H1 (cell line): ENCODE data around the gene GUCY2C. TPM values are rescaled to one million over a fixed set of nuclear protein-coding genes. Genes with fewer than 3 reads are reported as not detected.

Source experiments
- CTCF ChIA-PET: fragments of 300-600 bp; sonication (Branson Sonifier 250); formaldehyde crosslinking; loops from one replicate; lab custom pipeline; 2021; ENCODE audit not compliant: partially characterized antibody; lab: Charles Lee
- POLR2A ChIA-PET: fragments of 300-600 bp; sonication (Branson Sonifier 250); formaldehyde crosslinking; loops from one replicate; lab custom pipeline; 2021; ENCODE audit warnings: inconsistent platforms; ENCODE audit not compliant: partially characterized antibody; lab: Charles Lee
- DNase-seq, 2 experiments: peaks; one replicate each; pipeline versions ENCODE4 v3.0.0 to v3.0.0-alpha.2; 2010 to 2022; ENCODE audit warnings: low spot score in 2 of 2, low read depth in 1 of 2, mixed read lengths in 1 of 2
- FAIRE-seq: peaks from 2 replicates; lab custom pipeline; 2011; peaks lifted over from hg19 to GRCh38; lab: Jason Lieb, UNC
- H2AFZ ChIP-seq: 2 replicates; pipeline ENCODE4 v1.8.1; 2012; ENCODE audit warnings: low read length, inconsistent platforms
- H2AK5ac ChIP-seq: 2 replicates; pipeline ENCODE4 v1.6.1; 2013; ENCODE audit warnings: low read depth, low read length
- H2BK120ac ChIP-seq: replicated peaks from 2 replicates; pipeline ENCODE3; 2013; ENCODE audit warnings: low read depth, low read length, inconsistent platforms
- H2BK12ac ChIP-seq: 2 replicates; pipeline ENCODE4 v1.6.1; 2013; ENCODE audit warnings: low read depth, low read length
- H2BK15ac ChIP-seq: 2 replicates; pipeline ENCODE4 v1.6.1; 2013; ENCODE audit warnings: low read length
- H2BK20ac ChIP-seq: 2 replicates; pipeline ENCODE4 v1.6.1; 2013; ENCODE audit warnings: low read length
- H2BK5ac ChIP-seq: 2 replicates; pipeline ENCODE4 v1.6.1; 2013; ENCODE audit warnings: low read depth, low read length
- H3K14ac ChIP-seq: 2 replicates; pipeline ENCODE4 v1.6.1; 2013; ENCODE audit warnings: inconsistent platforms; ENCODE audit not compliant: insufficient read length
- H3K18ac ChIP-seq: 2 replicates; pipeline ENCODE4 v1.6.1; 2013; ENCODE audit warnings: low read length; ENCODE audit errors: extremely low read depth
- H3K23ac ChIP-seq: 2 replicates; pipeline ENCODE4 v1.6.1; 2013; ENCODE audit warnings: inconsistent platforms; ENCODE audit not compliant: insufficient read length
- H3K23me2 ChIP-seq: 2 replicates; pipeline ENCODE4 v1.6.1; 2013; ENCODE audit warnings: low read depth, low read length
- H3K27ac ChIP-seq: 2 replicates; pipeline ENCODE4 v1.6.1; 2011; ENCODE audit warnings: low read depth, low read length, inconsistent platforms
- H3K27me3 ChIP-seq, 4 experiments: replicated peaks in 1 of 4; 1 replicate in 1 of 4; 2 replicates in 3 of 4; pipeline versions ENCODE4 v1.6.1 to v1.8.1; 2011 to 2013; ENCODE audit warnings: low read length in 3 of 4, mild to moderate bottlenecking in 3 of 4, inconsistent platforms in 2 of 4, mixed read lengths in 2 of 4, moderate library complexity in 1 of 4; ENCODE audit not compliant: control insufficient read depth in 3 of 4, insufficient read depth in 3 of 4; ENCODE audit errors: extremely low read depth in 1 of 4
- H3K36me3 ChIP-seq, 4 experiments: 2 replicates each; pipeline versions ENCODE4 v1.6.1 to v1.8.1; 2011 to 2013; ENCODE audit warnings: mild to moderate bottlenecking in 4 of 4, low read length in 3 of 4, moderate library complexity in 2 of 4, control low read depth in 1 of 4, inconsistent platforms in 1 of 4; ENCODE audit not compliant: insufficient read depth in 4 of 4, control insufficient read depth in 2 of 4
- H3K4ac ChIP-seq: replicated peaks from 2 replicates; pipeline ENCODE3; 2013; ENCODE audit warnings: low read length, low read depth, mixed read lengths, inconsistent platforms; ENCODE audit not compliant: insufficient read length
- H3K4me1 ChIP-seq, 4 experiments: replicated peaks in 1 of 4; 1 replicate in 1 of 4; 2 replicates in 3 of 4; pipeline versions ENCODE4 v1.6.1 to v1.8.1; 2011 to 2013; ENCODE audit warnings: low read length in 3 of 4, inconsistent platforms in 2 of 4, mixed read lengths in 1 of 4; ENCODE audit not compliant: insufficient read depth in 4 of 4, control insufficient read depth in 3 of 4
- H3K4me2 ChIP-seq, 2 experiments: 2 replicates each; pipeline versions ENCODE4 v1.6.1 to v1.8.1; 2011 to 2013; ENCODE audit warnings: low read depth in 2 of 2, low read length in 2 of 2, control low read depth in 1 of 2, inconsistent platforms in 1 of 2, mild to moderate bottlenecking in 1 of 2; ENCODE audit not compliant: insufficient read depth in 1 of 2
- H3K4me3 ChIP-seq, 4 experiments: fragments of 200-600, 300-600 bp in 1 of 4; sonication (generic), shearing (Covaris generic), sonication (Bioruptor Twin) in 1 of 4; 2 replicates each; pipeline versions ENCODE4 v1.5.1 to v1.8.1; 2011 to 2016; ENCODE audit warnings: low read length in 4 of 4, low read depth in 3 of 4, control low read depth in 2 of 4, inconsistent platforms in 2 of 4, mild to moderate bottlenecking in 2 of 4, mixed read lengths in 1 of 4, moderate library complexity in 1 of 4; ENCODE audit not compliant: insufficient read depth in 2 of 4; ENCODE audit errors: extremely low read depth in 1 of 4
- H3K56ac ChIP-seq: replicated peaks from 2 replicates; pipeline ENCODE3; 2013; ENCODE audit warnings: low read depth, mild to moderate bottlenecking, mixed read lengths, low read length, inconsistent platforms; ENCODE audit not compliant: insufficient read length
- H3K79me1 ChIP-seq: 2 replicates; pipeline ENCODE4 v1.6.1; 2013; ENCODE audit warnings: low read depth, low read length, control low read depth
- H3K79me2 ChIP-seq, 2 experiments: 2 replicates each; pipeline versions ENCODE4 v1.6.1 to v1.8.1; 2012 to 2013; ENCODE audit warnings: low read length in 2 of 2, mild to moderate bottlenecking in 2 of 2, inconsistent platforms in 1 of 2; ENCODE audit not compliant: insufficient read depth in 2 of 2, control insufficient read depth in 1 of 2
- H3K9ac ChIP-seq, 4 experiments: replicated peaks in 1 of 4; 1 replicate in 1 of 4; 2 replicates in 3 of 4; pipeline versions ENCODE4 v1.6.1 to v1.8.1; 2011 to 2013; ENCODE audit warnings: low read depth in 3 of 4, low read length in 3 of 4, control low read depth in 2 of 4, mild to moderate bottlenecking in 2 of 4, moderate library complexity in 2 of 4, inconsistent platforms in 1 of 4; ENCODE audit errors: extremely low read depth in 1 of 4
- H3K9me3 ChIP-seq, 2 experiments: 2 replicates each; pipeline versions ENCODE4 v1.6.1 to v1.8.1; 2012 to 2013; ENCODE audit warnings: mild to moderate bottlenecking in 2 of 2, moderate library complexity in 2 of 2, control low read depth in 1 of 2, inconsistent platforms in 1 of 2, low read depth in 1 of 2, low read length in 1 of 2, mixed read lengths in 1 of 2; ENCODE audit not compliant: insufficient read depth in 2 of 2
- H4K20me1 ChIP-seq, 2 experiments: replicated peaks in 1 of 2; 2 replicates each; pipeline versions ENCODE3 to v1.8.1; 2011 to 2013; ENCODE audit warnings: inconsistent platforms in 2 of 2, low read length in 2 of 2, mild to moderate bottlenecking in 1 of 2; ENCODE audit not compliant: insufficient read depth in 2 of 2, control insufficient read depth in 1 of 2
- H4K5ac ChIP-seq: 2 replicates; pipeline ENCODE4 v1.6.1; 2013; ENCODE audit warnings: low read length, low read depth, mixed read lengths, inconsistent platforms; ENCODE audit not compliant: insufficient read length
- H4K8ac ChIP-seq: 2 replicates; pipeline ENCODE4 v1.8.0; 2013; ENCODE audit warnings: mild to moderate bottlenecking, moderate library complexity, low read length, inconsistent platforms; ENCODE audit not compliant: insufficient read depth; ENCODE audit errors: extremely low read depth
- H4K91ac ChIP-seq: replicated peaks from 2 replicates; pipeline ENCODE3; 2013; ENCODE audit warnings: low read length, mixed read lengths, inconsistent platforms; ENCODE audit not compliant: insufficient read length
- SRF ChIP-seq: IDR thresholded peaks from 2 replicates; pipeline ENCODE4 v1.6.1; 2011; ENCODE audit warnings: mild to moderate bottlenecking, low read depth, low read length, moderate library complexity
- TAF7 ChIP-seq: optimal IDR thresholded peaks from 2 replicates; pipeline ENCODE3; 2011; ENCODE audit warnings: low read depth, mild to moderate bottlenecking, inconsistent platforms, low read length, moderate library complexity, borderline replicate concordance
- polyA plus RNA-seq, 7 experiments: library from polyadenylated mRNA; depleted of rRNA in 3 of 7; stranded (reverse) in 5 of 7; unstranded in 2 of 7; fragments of >200 nt in 5 of 7; fragments of 200-250 nt in 2 of 7; gene quantifications; 1 replicate in 5 of 7; 2 replicates in 1 of 7; 4 replicates in 1 of 7; pipeline versions ENCODE4 v1.2.1 to v1.2.3, GENCODE V29; 2011 to 2013; ENCODE audit warnings: missing spikeins in 2 of 7, mixed read lengths in 2 of 7
- total RNA-seq: library from RNA; stranded (reverse); fragmentation: NEBNext Ultra II Directional; extraction: Animal tissue kit (Norgen Biotek cat#: 25700); gene quantifications from 2 replicates; pipeline ENCODE4 v1.2.1, GENCODE V29; 2021

GUCY2C gene
- total and polyA plus RNA-seq, 2 of the 8 experiments (the other 6 are each of a cell fraction or from before 2014, with no cell fraction given), result 1.9 to 3.2 TPM

GRCh38 chr12:14654842-14655241 is 41.6 kb downstream of the GUCY2C start:
- no peak overlapping the region for H2BK20ac ChIP-seq
- H3K56ac ChIP-seq, result no peak overlapping the region
- no peak overlapping the region for H3K4me3 ChIP-seq
- no peak overlapping the region for H3K18ac ChIP-seq
- no peaks in the 10 kb centered on the region for H3K79me2 ChIP-seq
- H2AK5ac ChIP-seq, result no peak overlapping the region
- POLR2A ChIA-PET, result interaction anchor here (1.0 to 1.6 kb wide), 3 partner anchors 11 to 36 kb away, joined by 4 to 8 read pairs (median 4); no protein-coding TSS in a partner anchor
- H2AFZ ChIP-seq, result no peak overlapping the region
- TF ChIP-seq TAF7 (no peak), SRF (peak; percentile 46; the same call in 1 of the 2 replicates)
- no peaks in the 10 kb centered on the region for H3K9me3 ChIP-seq
- no peak overlapping the region for H3K27ac ChIP-seq
- no peak overlapping the region for H3K4me2 ChIP-seq
- no peaks in the 10 kb centered on the region for H4K20me1 ChIP-seq
- CTCF ChIA-PET, result interaction anchor here (0.7 to 2.4 kb wide), 17 partner anchors 9 to 417 kb away, joined by 3 to 12 read pairs (median 5); partner anchors contain the start of gene GUCY2C
- H3K27me3 ChIP-seq, result no peaks in the 10 kb centered on the region
- no peaks in the 10 kb centered on the region for H3K23me2 ChIP-seq
- no peak overlapping the region for H3K23ac ChIP-seq
- no peak overlapping the region for H4K91ac ChIP-seq
- H3K14ac ChIP-seq, result no peak overlapping the region
- FAIRE-seq (no peak), DNase-seq (no peak)
- no peak overlapping the region for H4K5ac ChIP-seq
- H2BK5ac ChIP-seq, result no peak overlapping the region
- H3K4ac ChIP-seq, result no peak overlapping the region
- no peak overlapping the region for H2BK120ac ChIP-seq
- no peak overlapping the region for H2BK12ac ChIP-seq
- H3K79me1 ChIP-seq, result no peaks in the 10 kb centered on the region
- H3K36me3 ChIP-seq, result no peaks in the 10 kb centered on the region
- no peak overlapping the region for H3K9ac ChIP-seq
- peaks cover 0 to 2% (median 0%) of the 10 kb centered on the region in 4 experiments; a peak in 1 of 7 replicates for H3K4me1 ChIP-seq
- no peak overlapping the region for H2BK15ac ChIP-seq
- no peak overlapping the region for H4K8ac ChIP-seq
